ENCODE data around the gene CADPS2.

GRCh38 chr7:122312789-122313188 lies 573.5 kb downstream of the CADPS2 start:
- TF ChIP-seq ZFX (IDR thresholded peaks at IDR 0.05; ENCODE audit: borderline replicate concordance) (no peak), CTCF (IDR thresholded peaks at IDR 0.05) (no peak)
